GM19035 (cell line): ENCODE results near the gene DOK5.

Experiments
- ATAC-seq: cut with Tn5 transposase; IDR thresholded peaks from one replicate; pipeline ENCODE4 v1.9.1; 2021; ENCODE audit not compliant: unreplicated experiment

The DOK5 gene

DNA sequence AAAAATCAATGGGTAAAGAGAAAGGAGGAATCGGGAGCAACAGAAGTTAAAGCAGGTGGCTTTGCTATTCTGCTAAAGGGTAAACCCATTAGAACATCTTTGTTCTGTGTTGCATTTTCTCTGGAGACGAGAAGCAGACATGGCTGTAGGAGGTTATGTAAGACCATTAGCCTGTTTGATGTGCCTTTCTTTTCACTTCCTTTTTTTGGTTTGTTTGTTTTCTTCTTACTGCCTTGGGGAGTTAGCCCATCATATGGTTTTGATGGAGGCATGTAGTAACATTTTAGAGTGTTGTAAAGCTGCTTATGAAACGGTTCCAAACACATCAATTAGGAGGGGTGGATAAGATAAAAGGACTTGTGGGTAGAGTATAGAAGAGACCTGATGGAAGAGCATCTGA lies 131.0 kb downstream of the DOK5 start:
- peak; percentile 62 for ATAC-seq

- no peak for ATAC-seq
These were observed 132.8 kb downstream of the DOK5 start for GRCh38 chr20:54608039-54608745.

DNA sequence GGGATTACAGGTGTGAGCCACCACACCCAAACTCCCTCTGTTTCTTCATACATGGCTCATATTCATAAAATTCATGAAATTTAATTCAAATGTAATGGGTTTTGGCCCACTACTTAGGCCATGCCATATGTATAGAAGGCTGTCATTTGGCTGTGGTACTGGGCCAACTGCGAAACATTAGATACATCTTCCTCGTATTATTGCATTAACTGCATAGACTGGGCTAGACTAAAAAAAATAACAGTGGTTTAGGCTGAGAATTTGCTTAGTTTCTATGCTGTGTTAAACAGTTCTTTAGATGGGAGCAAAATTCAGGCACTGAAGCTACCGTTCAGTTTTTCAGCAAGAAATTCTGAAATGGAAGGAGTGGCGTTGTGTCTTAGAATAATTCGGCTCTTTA lies 133.6 kb downstream of the DOK5 start:
- no peak for ATAC-seq

DNA sequence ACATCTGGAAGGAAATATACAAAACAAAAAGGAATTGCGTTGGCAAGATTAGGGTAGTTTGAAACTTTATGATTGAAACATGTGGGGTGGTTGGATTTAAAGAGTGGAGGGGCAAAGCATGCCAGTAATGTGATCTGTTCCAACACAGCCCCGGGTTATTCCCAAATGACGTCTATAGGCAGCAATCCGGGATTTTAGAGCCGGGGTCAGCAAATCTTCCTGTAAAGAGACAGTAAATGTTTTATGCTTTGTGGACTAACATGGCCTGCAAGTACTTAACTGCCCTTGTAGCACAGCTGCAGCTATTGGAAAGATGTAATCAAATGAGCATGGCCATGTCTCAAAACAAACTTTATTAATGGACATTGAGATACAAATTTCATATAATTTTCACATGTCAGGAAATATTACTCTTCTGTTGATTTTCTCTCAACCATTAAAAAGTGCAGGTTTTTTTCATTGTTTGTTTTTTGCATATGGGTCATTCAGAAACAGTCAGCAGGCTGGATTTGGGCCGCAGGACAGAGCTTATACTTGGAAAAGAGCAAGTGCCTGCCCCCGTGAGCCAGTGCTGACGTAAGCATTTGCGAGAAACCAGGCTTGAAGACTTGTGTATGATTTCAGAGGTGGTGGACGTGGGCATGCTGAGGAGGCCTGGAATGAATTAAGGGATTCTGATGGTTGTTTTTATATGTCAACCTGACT lies 136.5 kb downstream of the DOK5 start:
- ATAC-seq, result no peak

GRCh38 chr20:54618412-54618811 lies 143.0 kb downstream of the DOK5 start:
- ATAC-seq, result no peak

- no peak for ATAC-seq
These were observed 143.8 kb downstream of the DOK5 start for GRCh38 chr20:54619181-54619580.

- no peak for ATAC-seq
These were observed 144.3 kb downstream of the DOK5 start for GRCh38 chr20:54619682-54620081.

GRCh38 chr20:54620611-54621010 lies 145.2 kb downstream of the DOK5 start:
- ATAC-seq, result no peak

GRCh38 chr20:54622333-54623295 lies 147.2 kb downstream of the DOK5 start:
- ATAC-seq, result no peak

DNA sequence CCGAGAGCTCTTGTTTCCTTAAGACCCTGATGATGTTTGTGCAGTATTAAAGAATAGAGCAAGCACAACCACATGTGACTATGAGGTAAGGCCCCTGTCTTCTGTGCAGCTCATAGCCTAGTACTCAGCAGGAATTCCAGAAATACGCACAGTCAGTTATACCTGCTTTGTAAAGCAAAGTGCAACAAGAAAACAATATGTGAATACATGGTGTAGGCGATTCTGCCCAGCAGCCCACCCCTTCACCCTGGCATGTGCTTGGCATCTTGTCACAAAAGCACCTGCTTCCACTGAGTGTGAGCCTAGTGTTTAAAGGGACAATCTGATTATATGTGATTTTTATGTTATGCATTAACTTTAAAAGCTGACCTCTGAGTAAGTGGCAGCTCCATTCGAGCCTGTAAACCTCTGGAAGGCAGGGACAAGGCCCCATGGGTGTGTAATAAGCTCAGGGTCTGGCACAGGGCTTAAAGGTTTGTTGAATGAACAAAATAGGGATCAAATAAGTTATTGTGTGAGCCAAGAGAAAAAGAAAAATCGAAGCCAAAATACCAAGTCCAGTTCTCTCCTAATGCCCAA lies 148.7 kb downstream of the DOK5 start:
- no peak for ATAC-seq

DNA sequence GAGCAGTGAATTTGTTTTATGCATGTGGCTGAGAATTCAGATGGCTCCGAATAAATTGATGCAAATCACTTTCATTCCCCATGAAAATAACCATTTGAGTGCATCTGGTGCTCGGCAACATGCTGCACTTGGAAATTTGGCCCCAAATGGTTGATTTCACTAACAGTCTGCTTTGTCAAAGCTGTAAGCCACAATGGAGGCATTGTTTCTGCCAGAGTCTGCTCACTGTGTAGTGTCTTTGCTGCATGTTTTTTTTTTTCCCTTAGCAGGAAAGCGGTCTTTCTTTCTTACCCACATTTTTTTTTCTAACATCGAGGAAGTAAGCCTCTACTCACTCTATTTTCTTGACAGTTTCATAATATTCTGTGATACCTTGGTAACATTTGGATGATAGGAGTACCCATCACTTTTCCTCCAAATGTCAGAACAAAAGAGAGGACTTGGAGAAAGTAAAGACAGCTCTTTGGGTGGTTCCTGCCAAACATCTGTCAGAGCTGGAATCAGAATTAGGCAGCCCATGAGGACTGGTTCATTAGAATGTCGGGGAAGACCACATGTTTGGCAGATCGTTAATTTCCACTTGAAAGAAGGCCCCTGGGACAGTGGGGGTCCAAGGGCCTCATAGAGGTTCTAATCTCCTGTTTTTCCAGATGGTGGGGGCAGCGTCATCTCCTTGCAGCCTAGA lies 149.5 kb downstream of the DOK5 start:
- ATAC-seq, result no peak

- no peak for ATAC-seq
These were observed 150.1 kb downstream of the DOK5 start for GRCh38 chr20:54625497-54625896.

GRCh38 chr20:54626126-54626525 lies 150.7 kb downstream of the DOK5 start:
- no peak for ATAC-seq

- no peak for ATAC-seq
These were observed 154.2 kb downstream of the DOK5 start for GRCh38 chr20:54629632-54630031.

- ATAC-seq, result no peak
These were observed 155.2 kb downstream of the DOK5 start for GRCh38 chr20:54630582-54630981.

GRCh38 chr20:54631059-54631458 lies 155.7 kb downstream of the DOK5 start:
- no peak for ATAC-seq

- peak; percentile 99 for ATAC-seq
These were observed 158.3 kb downstream of the DOK5 start for GRCh38 chr20:54633374-54634355.

GRCh38 chr20:54636575-54636974 lies 161.2 kb downstream of the DOK5 start:
- no peak for ATAC-seq

- no peak for ATAC-seq
These were observed 164.5 kb downstream of the DOK5 start for GRCh38 chr20:54639941-54640340.
